Endothelial cell of umbilical vein (primary cell): Measurements from ENCODE around the gene ACTG2. TPM values are rescaled to one million over a fixed set of nuclear protein-coding genes. Genes with fewer than 3 reads are reported as not detected.

ENCODE experiments used
- BruUV-seq: library from RNA; stranded (reverse); fragments of 400-500 nt; replicated peaks from 2 replicates; lab custom pipeline; 2021; lab: Mats Ljungman, UMichigan
- CTCF ChIA-PET: fragments of 300-600, 350-600 bp; sonication (Branson Sonifier 250); formaldehyde crosslinking; loops from one replicate; lab custom pipeline; 2021; ENCODE audit warnings: antibody characterized with exemption, inconsistent platforms; lab: Charles Lee
- POLR2A ChIA-PET: fragments of 300-600, 350-600 bp; sonication (Branson Sonifier 250); formaldehyde crosslinking; loops from one replicate; lab custom pipeline; 2021; ENCODE audit warnings: antibody characterized with exemption, inconsistent platforms; lab: Charles Lee
- DNase-seq: peaks from one replicate; pipeline ENCODE4 v3.0.0-alpha.2; 2011; ENCODE audit warnings: low read depth, low spot score
- FAIRE-seq: peaks from 2 replicates; lab custom pipeline; 2011; peaks lifted over from hg19 to GRCh38; lab: Jason Lieb, UNC
- H2AFZ ChIP-seq: 2 replicates; pipeline ENCODE4 v1.6.0; 2012; ENCODE audit warnings: low read depth, low read length, control low read depth, inconsistent platforms
- H3K27ac ChIP-seq: 2 replicates; pipeline ENCODE4 v1.5.1; 2011; ENCODE audit warnings: low read depth, mild to moderate bottlenecking, control low read depth, low read length, moderate library complexity; ENCODE audit not compliant: insufficient read depth
- H3K27me3 ChIP-seq, 2 experiments: 2 replicates each; pipeline versions ENCODE4 v1.6.0 to v1.6.1; 2011; ENCODE audit warnings: low read length in 2 of 2, mixed read lengths in 1 of 2; ENCODE audit not compliant: control insufficient read depth in 2 of 2, insufficient read depth in 2 of 2
- H3K36me3 ChIP-seq, 2 experiments: 2 replicates in 1 of 2; 3 replicates in 1 of 2; pipeline ENCODE4 v1.5.1; 2011; ENCODE audit warnings: low read length in 2 of 2, mild to moderate bottlenecking in 1 of 2, moderate library complexity in 1 of 2; ENCODE audit not compliant: control insufficient read depth in 2 of 2, insufficient read depth in 2 of 2; ENCODE audit errors: extremely low read depth in 1 of 2
- H3K4me1 ChIP-seq: 3 replicates; pipeline ENCODE4 v1.5.1; 2011; ENCODE audit warnings: mild to moderate bottlenecking, low read length; ENCODE audit not compliant: control insufficient read depth, insufficient read depth; ENCODE audit errors: extremely low read depth
- H3K4me2 ChIP-seq: 2 replicates; pipeline ENCODE4 v1.6.1; 2011; ENCODE audit warnings: low read length, control low read depth, mixed read lengths; ENCODE audit not compliant: insufficient read depth
- H3K4me3 ChIP-seq, 3 experiments: fragments of 200-600 bp in 1 of 3; sonication (generic), shearing (Covaris generic) in 1 of 3; replicated peaks in 1 of 3; 2 replicates each; pipeline ENCODE4 v1.5.1; 2011 to 2016; ENCODE audit warnings: control low read depth in 3 of 3, low read length in 3 of 3, mild to moderate bottlenecking in 2 of 3, inconsistent platforms in 1 of 3, low read depth in 1 of 3, moderate library complexity in 1 of 3; ENCODE audit not compliant: insufficient read depth in 1 of 3
- H3K79me2 ChIP-seq: 2 replicates; pipeline ENCODE4 v1.6.0; 2012; ENCODE audit warnings: low read length, inconsistent platforms; ENCODE audit not compliant: control insufficient read depth, insufficient read depth
- H3K9ac ChIP-seq: replicated peaks from 2 replicates; pipeline ENCODE3; 2011; ENCODE audit warnings: low read length, control low read depth; ENCODE audit not compliant: insufficient read depth; ENCODE audit errors: extremely low read depth
- H3K9me1 ChIP-seq: replicated peaks from 3 replicates; pipeline ENCODE4 v1.6.0; 2011; ENCODE audit warnings: mild to moderate bottlenecking, low read length; ENCODE audit not compliant: control insufficient read depth, insufficient read depth; ENCODE audit errors: extremely low read depth
- H3K9me3 ChIP-seq: replicated peaks from 2 replicates; pipeline ENCODE4 v1.5.1; 2012; ENCODE audit warnings: low read length, inconsistent platforms; ENCODE audit not compliant: control insufficient read depth, insufficient read depth
- H4K20me1 ChIP-seq: replicated peaks from 2 replicates; pipeline ENCODE3; 2011; ENCODE audit warnings: mild to moderate bottlenecking, low read length; ENCODE audit not compliant: control insufficient read depth, insufficient read depth; ENCODE audit errors: extremely low read depth
- CTCF ChIP-seq, 2 donors: IDR thresholded peaks; 1 replicate in 1 of 2; 2 replicates in 1 of 2; pipeline ENCODE4 v1.5.1; 2011; ENCODE audit warnings: low read length in 2 of 2, mild to moderate bottlenecking in 2 of 2, moderate library complexity in 2 of 2, control low read depth in 1 of 2, inconsistent platforms in 1 of 2, low read depth in 1 of 2; ENCODE audit not compliant: insufficient read depth in 1 of 2; ENCODE audit errors: extremely low read depth in 1 of 2
- EZH2 ChIP-seq: IDR thresholded peaks from 2 replicates; pipeline ENCODE4 v1.6.1; 2012; ENCODE audit warnings: borderline replicate concordance, low read depth, mild to moderate bottlenecking, moderate library complexity, low read length, inconsistent platforms; ENCODE audit not compliant: severe bottlenecking
- FOS ChIP-seq: IDR thresholded peaks from 2 replicates; pipeline ENCODE4 v1.6.1; 2011; ENCODE audit warnings: mild to moderate bottlenecking, low read length, moderate library complexity, borderline replicate concordance; ENCODE audit not compliant: insufficient read depth
- GATA2 ChIP-seq: IDR thresholded peaks from 2 replicates; pipeline ENCODE4 v1.7.0; 2011; ENCODE audit warnings: low read depth, mild to moderate bottlenecking, moderate library complexity, mixed read lengths, low read length; ENCODE audit not compliant: insufficient read length, insufficient read depth
- MAX ChIP-seq: IDR thresholded peaks from 2 replicates; pipeline ENCODE4 v1.6.1; 2011; ENCODE audit not compliant: insufficient read depth, insufficient read length
- MYC ChIP-seq: IDR thresholded peaks from one replicate; pipeline ENCODE4 v1.6.1; 2011; ENCODE audit warnings: mild to moderate bottlenecking, low read depth, low read length
- POLR2AphosphoS5 ChIP-seq: IDR thresholded peaks from 2 replicates; pipeline ENCODE4 v1.6.1; 2012; ENCODE audit warnings: low read depth, mild to moderate bottlenecking, control low read depth, low read length, moderate library complexity; ENCODE audit not compliant: insufficient read depth
- dilution Hi-C: fragments of 300-500 bp; cut with MboI; formaldehyde crosslinking; loops from one replicate; pipeline ENCODE4 v1.15.0; 2019; ENCODE audit warnings: low sequenced_read_pairs; ENCODE audit not compliant: extremely low pct_ligation_motif_present
- intact Hi-C: fragments of 100-400 bp; cut with micrococcal nuclease; formaldehyde crosslinking; loops from one replicate; pipeline ENCODE4 v1.10.0; 2022
- polyA plus RNA-seq, 4 experiments: library from polyadenylated mRNA; depleted of rRNA in 3 of 4; stranded (reverse) in 3 of 4; unstranded in 1 of 4; fragments of >200 nt; gene quantifications; 2 replicates each; pipeline versions ENCODE4 v1.2.1 to v1.2.3, GENCODE V29; 2011 to 2012; ENCODE audit warnings: missing spikeins in 1 of 4
- total RNA-seq: library from RNA; stranded (reverse); gene quantifications from 2 replicates; pipeline ENCODE4 v1.2.3, GENCODE V29; 2021

The ACTG2 gene
- total and polyA plus RNA-seq, 2 donors (not counting 3 experiments of a cell fraction or from before 2014, with no cell fraction given), result not detected

GRCh38 chr2:73918856-73919255 is 26.0 kb downstream of the ACTG2 start:
- DNase-seq (no peak), FAIRE-seq (no peak)
- intact Hi-C loops (no loop called here), dilution Hi-C loops (no loop called here)
- Histone ChIP-seq H4K20me1 (no peaks in the 10 kb centered on the region), H3K9me3 (no peaks in the 10 kb centered on the region), H3K4me2 (no peak overlapping the region), H3K27ac (no peak overlapping the region), H3K79me2 (no peaks in the 10 kb centered on the region), H3K4me1 (no peaks in the 10 kb centered on the region), H3K4me3 (no peak overlapping the region), H3K9me1 (no peaks in the 10 kb centered on the region), H2AFZ (no peak overlapping the region), H3K27me3 (peaks cover 15 to 28% of the 10 kb centered on the region in 2 experiments), H3K36me3 (no peaks in the 10 kb centered on the region), H3K9ac (no peak overlapping the region)
- TF ChIP-seq EZH2, result no peak
- TF ChIP-seq POLR2AphosphoS5, result no peak
- no peak for TF ChIP-seq CTCF (IDR thresholded peaks at IDR 0.05; ENCODE audit: extremely low read depth in 1 of 2, insufficient read depth in 1 of 2, low read depth in 1 of 2, low read length in 2 of 2)
- BruUV-seq, result no TSS peak
- CTCF ChIA-PET, result no interaction called here
- POLR2A ChIA-PET, result no interaction called here

- no peak overlapping the region for H2AFZ ChIP-seq
- H4K20me1 ChIP-seq, result no peaks in the 10 kb centered on the region
- BruUV-seq, result no TSS peak
- ChIA-PET CTCF (interaction anchor here (2.3 kb wide), 1 partner anchor 8 kb away, joined by 9 read pairs; no protein-coding TSS in a partner anchor), POLR2A (no interaction called here)
- H3K36me3 ChIP-seq, result no peaks in the 10 kb centered on the region
- no peak overlapping the region for H3K9ac ChIP-seq
- TF ChIP-seq MYC (no peak), MAX (no peak), CTCF (IDR thresholded peaks at IDR 0.05; ENCODE audit: extremely low read depth in 1 of 2, insufficient read depth in 1 of 2, low read depth in 1 of 2, low read length in 2 of 2) (no peak), POLR2AphosphoS5 (no peak), FOS (no peak), EZH2 (no peak), GATA2 (no peak)
- H3K4me2 ChIP-seq, result no peak overlapping the region
- no peaks in the 10 kb centered on the region for H3K4me1 ChIP-seq
- intact Hi-C loops (no loop called here), dilution Hi-C loops (no loop called here)
- DNase-seq, result no peak
- H3K27me3 ChIP-seq, result peaks cover 16 to 28% of the 10 kb centered on the region in 2 experiments
- H3K79me2 ChIP-seq, result no peaks in the 10 kb centered on the region
- H3K9me3 ChIP-seq, result no peaks in the 10 kb centered on the region
- H3K9me1 ChIP-seq, result no peaks in the 10 kb centered on the region
- H3K4me3 ChIP-seq, result no peak overlapping the region
- H3K27ac ChIP-seq, result no peak overlapping the region
- FAIRE-seq, result no peak
These were observed 26.9 kb downstream of the ACTG2 start for GRCh38 chr2:73919596-73920228.
